NOMO-1 treated with dmso at 0.1 percent for 144 hours (cell line): Measurements from ENCODE around the gene DOC2A.
"Not testable (repeated sequence)": the region's sequence is repeated elsewhere in the genome, so short reads cannot be mapped to it uniquely, and the experiment has no call there.

Experiments used
- DNase-seq: peaks from one replicate; lab custom pipeline; 2025; ENCODE audit not compliant: unreplicated experiment; lab: John Stamatoyannopoulos, UW

The DOC2A gene

DNA sequence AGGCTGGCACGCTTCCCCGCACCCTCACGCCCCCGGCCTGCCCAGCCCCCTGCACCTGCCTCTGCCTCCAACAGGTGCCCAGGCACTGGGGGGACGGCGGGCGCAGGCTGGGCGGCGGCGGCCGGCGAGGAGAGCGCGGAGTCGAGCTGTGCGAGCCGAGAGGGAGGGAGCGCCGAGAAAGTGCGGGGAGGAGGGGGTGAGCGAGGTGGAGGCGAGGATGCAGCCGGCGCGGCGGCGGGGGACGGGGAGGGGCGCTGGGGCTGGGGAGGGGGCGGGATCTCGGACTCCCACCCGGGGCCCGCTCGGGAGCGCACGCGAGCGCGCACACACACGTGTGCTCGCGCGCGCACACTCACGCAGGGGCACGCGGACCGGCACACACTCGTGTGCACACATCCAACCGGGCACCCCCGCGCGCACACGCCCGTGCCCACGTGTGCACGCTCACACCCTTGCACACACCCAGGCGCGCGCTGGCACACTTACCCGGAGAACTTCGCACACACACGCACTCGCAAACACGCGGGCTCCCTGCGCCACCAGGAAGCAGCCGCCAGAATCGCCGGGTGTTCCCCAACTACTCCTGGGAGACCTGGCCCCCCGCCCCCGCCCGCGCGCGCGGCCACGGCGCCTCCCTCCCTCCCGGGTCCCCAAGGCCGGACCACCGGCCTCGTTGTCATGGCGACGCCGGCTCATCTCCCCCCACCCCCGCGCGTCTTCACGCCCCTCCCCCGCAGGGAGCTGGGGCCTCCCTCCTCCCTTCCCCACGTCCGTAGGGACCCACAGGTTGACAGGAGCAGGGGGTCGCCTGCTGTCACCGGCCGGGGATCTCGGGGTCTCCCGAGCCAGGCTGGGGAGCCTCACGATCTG, at the start of gene DOC2A:
Gene DOC2A (minus strand): TSS at position 184 of the 870 bp plus-strand sequence. CDS start 805 bp downstream, outside the sequence.
- no peak for DNase-seq

DNA sequence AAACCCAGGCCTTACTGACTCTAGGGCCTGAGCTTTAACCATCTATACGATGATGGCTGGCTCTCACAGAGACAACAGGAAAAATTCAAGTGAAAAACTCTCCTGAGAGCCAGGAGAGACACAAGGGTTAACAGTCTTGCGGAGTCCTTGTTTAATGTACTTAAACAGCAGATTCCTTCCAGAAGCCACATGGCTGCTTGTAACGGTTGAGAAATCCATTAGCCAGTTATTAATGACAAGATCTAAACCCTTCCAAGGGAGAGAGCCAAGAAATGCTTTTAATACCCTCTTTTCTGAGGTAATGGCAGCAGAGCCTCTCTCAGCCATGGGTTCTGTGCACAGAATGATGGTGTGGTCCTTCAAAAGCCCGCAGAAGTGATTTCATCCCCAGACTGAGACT, 49.5 kb upstream of the DOC2A start:
- no peak for DNase-seq

DNA sequence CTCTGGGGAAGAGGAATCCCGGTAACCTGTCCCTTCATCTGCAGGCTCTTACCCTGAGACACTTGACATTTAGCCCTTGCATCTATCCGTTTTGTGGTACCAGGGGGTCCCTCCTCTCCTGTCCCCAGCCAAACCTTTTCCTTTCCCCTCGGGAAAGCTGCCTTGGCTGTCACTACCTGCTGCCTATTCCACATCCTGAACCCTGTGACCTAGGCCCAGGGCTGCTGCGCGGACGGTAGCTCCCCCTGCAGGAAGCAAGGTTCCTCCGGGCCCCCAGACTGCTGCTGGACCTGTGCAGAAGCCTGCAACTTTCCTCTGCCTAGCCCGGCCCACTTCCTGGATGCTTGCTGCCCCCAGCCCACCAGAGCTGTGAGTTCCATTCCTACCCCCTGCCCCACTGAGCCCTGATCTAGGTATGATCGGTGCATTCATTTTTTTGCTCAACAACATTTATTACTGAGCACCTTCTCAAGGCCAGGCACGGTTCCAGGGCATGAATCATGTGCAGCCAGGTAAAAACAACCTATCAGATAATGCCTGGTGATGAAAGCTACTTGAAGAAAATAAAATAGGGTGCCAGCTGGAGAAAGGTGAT, 44.2 kb upstream of the DOC2A start:
- DNase-seq: no peak

DNA sequence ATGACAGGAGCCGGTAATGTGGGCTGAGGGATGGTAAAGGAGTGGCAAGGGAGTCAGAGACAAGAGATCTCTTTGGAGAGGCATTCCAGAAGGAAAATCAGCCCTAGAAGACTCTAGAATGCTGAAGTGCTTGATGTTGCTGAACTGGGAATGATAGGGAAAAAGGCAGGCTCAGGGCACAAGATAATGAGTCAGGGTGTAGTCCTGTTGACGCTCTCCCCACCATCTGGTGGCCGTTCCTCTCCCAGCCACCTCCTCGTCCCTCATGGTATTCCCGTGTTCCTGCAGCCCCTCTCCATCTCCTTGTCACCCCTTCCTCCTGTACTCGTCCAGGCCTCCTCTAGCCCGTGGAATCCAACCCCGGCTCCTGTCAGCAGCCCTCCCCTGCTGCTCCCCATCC, 43.6 kb upstream of the DOC2A start:
- DNase-seq: no peak

DNA sequence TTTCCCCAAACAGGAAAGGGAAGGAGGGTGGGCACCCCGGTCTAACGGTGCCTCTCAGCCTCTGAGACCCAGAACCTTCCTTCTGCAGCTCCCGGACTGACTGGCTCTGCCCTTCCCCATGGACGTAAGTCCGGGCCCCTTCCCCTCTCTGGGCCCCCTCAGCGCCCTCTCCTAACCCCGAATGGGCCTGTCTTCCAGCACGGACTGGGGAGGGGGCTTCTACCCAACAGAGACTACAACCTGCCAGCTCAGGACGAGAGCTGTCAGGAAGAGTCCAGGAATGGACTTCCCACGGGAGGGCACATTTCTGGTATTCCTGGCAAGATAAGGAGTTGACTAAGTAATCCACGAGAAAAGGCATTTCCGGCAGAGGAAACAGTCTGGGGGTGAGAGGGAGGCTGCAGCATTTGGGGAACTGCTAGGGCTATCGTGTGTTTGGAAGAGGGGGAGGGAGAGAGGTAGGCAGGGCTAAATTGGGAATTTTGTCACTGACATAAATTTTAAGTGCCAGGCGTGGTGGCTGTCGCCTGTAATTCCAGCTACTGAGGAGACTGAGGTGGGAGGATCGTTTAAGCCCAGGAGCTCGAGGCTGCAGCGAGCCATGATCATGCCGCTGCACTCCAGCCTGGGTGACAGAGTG, 42.7 kb upstream of the DOC2A start:
- no peak for DNase-seq

DNA sequence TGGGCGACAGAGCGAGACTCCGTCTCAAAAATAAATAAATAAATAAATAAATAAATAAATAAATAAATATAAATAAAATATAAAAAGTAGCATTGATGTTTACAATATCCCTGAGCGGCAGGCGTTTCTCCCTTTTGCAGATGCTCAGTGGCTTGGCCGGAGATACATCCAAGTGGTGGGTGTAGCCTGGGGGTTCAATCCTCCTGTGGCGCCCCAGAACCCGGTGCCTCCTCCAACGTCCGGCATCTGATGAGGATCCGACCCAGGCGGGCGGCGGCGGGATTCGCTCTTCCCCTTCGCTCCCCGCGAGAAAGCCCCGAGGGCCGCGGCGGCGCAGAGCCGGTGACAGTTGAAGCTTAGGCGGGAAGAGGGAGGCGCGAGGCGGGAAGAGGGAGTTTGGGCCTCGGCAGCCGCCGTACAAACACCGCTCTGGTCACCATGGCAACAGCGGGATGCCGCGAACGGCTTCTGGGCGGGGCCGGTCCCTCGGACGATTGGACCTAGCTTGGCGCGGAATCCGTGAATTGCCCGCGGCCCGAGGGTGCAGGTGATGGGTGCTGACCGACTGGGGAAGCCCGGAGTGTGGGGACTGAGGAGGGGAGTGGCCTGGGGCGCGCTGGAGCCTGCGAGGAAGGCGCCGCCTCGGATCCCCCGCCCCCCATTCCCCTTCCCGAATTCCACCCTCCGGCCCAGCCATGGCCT, 42.0 kb upstream of the DOC2A start:
- DNase-seq: peak; percentile 88

DNA sequence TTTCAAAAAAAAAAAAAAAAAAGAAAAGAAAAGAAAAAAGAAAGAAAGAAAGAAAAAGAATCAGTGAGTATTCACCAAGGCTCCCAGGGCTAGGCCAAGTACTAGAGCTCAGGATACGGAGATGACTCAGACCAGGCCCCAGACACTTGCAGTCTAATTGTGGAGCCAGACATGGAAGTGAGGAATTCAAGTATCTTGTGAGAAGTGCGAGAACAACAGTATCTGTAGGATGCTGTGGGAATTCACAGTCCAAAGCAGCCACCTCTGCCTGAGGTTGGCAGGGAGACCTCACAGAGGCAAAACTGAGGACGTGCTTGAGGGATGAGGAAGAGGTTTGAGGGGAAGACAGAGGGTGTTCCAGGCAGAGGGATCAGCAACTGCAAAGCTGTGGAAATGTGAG, 40.7 kb upstream of the DOC2A start:
- no peak for DNase-seq

DNA sequence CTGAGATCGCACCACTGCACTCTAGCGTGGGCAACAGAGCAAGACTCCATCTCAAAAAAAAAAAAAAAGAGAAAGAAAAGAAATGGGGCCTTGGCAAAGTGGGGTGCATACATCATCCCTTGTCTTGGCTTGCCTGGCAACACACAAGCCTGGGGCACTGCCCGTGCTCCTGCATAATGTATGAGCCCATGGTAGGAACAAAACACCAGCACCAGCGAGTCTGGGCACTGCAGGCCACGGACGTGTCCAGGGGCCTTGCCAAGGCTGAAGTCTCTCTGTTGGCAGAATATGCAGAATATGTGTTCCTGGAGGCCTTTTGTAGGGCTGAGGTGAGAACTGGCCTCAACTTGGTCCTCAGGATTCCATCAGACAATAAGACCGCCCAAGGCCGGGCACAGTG, 39.0 kb upstream of the DOC2A start:
- DNase-seq: no peak

DNA sequence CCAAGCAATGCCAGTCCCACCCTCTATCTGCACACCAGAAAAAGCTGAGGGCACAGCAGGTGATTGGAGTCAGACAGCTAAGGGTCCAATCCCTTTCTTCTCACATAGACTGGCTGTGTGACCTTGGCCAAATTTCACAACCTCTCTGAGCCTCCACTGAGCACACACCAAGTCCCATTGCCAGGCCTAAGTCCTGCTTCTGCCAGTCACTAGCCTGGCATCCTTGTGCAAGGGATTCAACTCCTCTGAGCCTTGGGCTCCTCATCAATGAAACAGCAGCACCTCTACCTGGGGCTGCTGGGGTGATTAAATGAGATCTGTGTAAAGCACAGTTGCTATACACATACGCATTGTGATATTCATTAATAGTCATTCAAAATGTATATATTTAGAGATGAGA, 35.8 kb upstream of the DOC2A start:
- no peak for DNase-seq

DNA sequence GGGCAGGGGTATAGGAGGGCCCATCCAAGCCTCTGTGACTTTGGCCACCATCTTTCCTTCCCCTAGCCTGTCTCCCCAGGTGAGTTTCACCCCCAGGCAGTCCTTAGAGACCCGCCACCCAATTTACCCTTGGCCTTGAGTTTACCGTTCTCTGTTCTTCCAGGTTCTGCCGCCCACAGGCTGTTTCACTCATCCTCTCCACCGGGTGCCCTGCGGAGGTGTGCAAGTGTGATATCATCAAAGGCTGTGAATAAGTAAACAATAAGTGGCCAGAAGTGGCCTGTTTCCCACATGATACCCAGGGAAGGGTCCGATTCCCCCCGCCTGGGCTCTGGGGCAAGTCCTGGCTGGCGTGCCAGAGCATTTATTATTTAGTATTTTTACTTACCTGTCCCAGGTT, 35.4 kb upstream of the DOC2A start:
- no peak for DNase-seq

DNA sequence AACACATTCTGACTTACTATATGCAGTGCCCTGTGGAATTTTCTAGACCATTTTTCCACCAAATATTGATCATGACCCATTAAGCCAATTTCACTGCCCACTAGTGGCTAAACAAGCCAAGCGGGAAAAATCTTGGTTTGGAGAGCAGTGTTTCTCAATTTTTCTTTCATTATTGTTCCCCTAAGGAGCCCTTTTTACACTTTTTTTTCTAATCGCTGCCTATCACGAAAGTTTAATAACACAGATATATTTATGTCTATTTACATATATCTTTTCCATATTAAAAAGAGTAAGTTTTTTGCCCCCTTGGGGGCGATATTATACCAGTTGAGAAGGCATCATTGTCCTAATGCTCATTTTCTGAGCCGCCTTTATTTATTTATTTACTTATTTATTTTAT, 31.0 kb upstream of the DOC2A start:
- DNase-seq: no peak

DNA sequence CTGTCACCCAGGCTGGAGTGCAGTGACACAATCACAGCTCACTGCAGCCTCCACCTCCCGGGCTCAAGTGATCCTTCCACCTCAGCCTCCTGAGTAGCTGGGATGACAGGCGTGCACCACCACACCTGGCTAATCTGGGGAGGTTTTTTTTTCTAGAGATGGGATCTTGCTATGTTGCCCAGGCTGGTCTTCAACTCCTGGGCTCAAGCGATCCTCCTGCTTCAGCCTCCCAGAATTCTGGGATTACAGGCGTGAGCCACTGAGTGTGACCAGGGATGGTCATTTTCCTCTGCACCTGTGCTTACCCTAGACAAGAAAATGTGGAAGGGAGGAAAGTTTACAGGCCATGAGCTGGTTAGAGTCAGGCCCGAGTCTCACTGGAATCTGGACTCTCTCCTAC, 29.9 kb upstream of the DOC2A start:
- DNase-seq: not testable (repeated sequence)

DNA sequence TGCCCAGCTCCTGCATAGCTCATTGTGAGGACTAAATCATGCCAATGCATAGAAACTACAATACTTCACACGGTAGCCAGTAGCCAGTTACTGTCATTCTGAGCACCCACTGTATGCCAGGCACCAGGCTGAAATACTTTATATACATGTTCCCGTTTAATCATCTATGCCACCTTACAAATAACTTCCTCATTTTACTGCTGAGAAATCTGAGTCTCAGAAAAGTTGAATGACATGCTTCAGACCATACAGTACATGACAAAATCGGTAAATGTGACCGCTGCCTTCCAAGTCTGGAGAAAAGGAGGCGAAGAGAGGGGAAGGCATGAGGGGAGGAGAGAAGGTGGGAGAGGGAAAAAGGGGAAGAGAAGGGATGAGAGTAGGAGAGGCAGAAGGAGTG, 29.4 kb upstream of the DOC2A start:
- DNase-seq: no peak

DNA sequence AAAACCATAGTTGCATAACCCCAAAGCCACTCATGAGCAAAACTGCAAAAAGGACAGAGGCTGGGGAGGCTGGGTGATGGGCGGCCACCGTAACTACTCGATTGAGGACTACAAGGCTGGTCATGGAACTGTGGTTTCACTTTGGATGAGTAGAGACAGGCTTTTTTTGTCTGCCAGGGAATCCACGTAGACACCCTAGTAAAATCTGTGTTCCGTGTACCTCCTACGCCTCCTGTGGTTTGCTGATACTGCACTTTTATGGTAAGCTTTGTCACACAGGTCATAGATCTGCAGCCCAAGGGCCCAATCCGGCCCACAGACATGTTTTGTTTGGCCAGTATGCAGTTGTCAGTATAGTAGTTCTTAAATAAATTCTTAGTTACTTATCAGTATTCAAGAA, 22.4 kb upstream of the DOC2A start:
- no peak for DNase-seq

DNA sequence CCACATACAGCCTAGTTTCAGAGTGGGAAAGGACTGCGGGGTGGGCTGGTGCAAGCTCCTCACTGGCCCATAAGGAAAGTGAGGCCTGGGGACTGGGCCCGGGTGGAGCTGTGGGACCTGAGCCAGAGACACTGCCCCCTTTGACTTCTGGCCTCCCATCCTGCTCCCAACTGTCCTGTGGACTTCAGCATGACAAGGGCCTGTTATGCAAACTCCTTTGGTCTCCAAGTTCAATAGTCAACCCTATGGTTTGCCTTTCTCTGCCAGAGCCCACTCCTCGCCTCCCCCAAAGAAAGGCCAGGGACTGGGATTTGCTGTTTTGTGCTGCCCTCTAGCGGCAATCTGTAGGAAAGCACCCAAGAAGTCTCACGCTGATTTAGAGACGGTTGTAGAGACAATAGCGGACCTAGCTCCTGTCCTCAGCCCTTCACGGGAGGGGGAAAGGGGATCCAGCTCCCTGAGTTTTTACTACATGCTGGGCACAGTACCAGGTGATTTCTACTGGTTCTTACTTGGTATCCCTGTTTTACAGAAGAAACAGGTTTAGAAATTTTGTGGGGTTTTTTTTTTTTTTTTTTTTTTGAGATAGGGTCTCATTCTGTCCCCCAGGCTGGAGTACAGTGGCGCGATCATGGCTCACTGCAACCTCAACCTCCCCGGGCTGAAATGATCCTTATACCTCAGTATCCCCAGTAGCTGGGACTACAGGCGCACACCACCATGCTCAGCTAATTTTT, 21.4 kb upstream of the DOC2A start:
- peak; percentile 35 for DNase-seq

DNA sequence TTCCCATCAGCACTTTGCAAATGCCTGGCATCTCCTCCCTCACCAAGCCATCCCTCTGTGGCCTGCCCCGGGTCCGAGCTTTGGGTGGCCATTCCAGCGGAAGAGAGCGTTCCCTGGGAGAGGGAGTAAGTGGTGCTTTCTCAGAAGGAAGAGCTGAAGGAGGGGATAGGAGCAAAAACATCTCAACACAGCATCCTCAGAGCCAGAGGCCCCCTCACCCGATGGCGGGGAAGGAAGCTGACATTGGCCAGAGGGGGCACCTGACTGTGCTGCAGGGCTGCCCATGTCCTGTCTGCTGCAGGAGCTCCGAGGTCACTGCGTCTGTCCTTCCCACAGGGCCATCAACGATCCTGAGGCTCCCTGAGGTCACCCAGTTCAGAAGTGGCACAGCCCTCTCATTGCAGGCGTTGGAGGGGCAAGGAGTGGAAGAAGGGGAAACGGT, 20.7 kb upstream of the DOC2A start:
- DNase-seq: no peak

DNA sequence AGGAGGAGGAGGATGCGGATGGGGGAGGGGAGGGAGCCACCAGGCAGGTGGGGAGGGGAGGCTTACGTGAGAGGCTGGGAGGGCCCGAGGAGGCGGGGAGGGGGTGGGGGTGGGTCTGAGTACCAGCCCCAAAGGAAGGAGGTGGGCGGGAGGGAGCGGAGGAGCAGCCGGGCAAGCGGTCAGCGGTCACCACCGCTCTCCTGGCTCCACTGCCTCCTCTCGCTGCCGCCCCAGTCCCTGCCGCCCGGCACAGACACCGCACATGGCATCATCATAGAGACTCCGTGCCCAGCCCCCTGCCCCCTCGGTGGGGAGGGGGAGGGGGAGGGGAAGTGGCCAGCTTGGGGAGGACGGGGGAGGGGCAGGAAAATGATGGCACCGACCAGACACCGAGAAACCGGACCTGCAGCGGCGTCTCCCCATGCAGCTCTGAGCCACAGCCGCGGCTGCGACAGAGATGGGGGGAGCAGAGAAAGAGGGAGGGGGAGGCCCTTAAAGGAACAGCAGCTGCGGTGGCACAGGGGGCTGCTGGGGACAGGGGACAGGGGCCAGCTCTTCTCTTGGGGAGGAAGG, 20.1 kb upstream of the DOC2A start, which contains the start of gene TLCD3B:
Gene TLCD3B (minus strand): TSS at position 431 of the 573 bp plus-strand sequence. CDS start 744 bp downstream, outside the sequence.
- DNase-seq: no peak

DNA sequence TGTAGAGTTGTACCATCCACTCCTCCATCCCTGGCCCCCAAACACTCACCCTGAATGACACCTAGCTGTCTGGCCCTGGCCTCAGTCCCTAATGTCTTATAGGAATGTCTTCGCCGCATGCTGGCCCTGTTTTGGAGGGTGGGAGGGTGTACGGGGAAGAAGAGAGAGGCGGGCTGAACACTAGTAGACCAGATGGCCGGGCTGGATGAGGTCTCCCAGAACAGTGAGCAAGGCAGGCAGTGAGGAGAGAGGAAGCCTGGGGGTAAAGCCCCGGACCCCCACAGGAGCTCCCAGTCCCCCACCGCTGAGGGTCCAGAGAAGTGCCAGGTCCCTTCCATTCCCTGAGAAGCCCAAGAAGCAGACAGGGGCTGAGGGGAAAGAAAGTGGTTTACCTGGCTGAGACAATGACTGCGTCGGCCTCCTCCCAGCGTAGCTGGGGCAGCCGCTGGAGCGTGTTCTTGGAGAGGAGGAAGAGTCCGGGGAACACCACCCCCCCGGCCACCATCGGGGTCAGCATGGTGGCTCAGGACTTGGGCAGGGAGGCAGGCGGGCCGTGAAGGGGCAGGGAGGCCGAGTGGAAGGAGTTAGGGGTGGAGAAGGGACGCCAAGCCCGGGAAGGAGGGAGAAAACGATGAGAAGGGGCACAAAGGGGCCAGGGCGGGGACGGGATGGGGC, 19.3 kb upstream of the DOC2A start:
- DNase-seq: no peak

DNA sequence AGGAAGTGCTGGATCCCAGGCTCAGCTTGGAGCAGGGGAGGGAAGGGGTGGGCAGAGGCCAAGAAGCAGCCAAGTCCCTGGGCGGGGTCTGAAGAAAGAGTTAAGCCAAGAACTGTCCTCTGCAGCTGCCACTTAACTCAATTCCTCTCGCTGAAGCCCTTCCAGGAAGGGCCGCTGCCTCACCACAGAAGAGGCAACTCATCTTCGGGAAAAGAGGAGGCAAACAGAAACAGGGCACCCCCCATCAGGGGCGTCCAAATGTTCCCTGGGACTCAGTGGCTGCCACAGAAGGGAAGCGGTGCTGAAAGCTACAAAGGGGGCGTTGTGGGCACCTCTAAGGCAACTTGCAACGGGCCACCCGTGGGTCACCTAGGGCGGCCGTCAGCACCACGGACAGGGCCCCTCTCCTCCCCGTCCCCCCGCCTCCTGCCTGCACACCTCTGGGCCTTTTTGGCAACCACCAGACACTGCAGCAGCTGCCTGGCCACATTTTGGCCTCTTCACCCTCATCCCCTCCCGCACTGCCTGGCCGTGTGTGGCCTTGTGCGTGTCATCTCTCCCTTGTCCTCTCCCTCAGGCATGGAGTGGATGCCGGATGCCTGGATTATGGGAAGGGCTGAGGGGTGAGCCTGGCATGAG, 17.7 kb upstream of the DOC2A start:
- DNase-seq: no peak
